Smooth muscle cell of the coronary artery (primary cell): ENCODE measurements around the gene ZDHHC5. TPM values are rescaled to one million over a fixed set of nuclear protein-coding genes. Genes with fewer than 3 reads are reported as not detected.

Experiments
- total RNA-seq: library from RNA; depleted of rRNA; stranded (reverse); fragments of >200 nt; gene quantifications from 2 replicates; pipeline ENCODE4 v1.2.3, GENCODE V29; 2014; ENCODE audit warnings: low replicate concordance

Gene ZDHHC5, protein sequence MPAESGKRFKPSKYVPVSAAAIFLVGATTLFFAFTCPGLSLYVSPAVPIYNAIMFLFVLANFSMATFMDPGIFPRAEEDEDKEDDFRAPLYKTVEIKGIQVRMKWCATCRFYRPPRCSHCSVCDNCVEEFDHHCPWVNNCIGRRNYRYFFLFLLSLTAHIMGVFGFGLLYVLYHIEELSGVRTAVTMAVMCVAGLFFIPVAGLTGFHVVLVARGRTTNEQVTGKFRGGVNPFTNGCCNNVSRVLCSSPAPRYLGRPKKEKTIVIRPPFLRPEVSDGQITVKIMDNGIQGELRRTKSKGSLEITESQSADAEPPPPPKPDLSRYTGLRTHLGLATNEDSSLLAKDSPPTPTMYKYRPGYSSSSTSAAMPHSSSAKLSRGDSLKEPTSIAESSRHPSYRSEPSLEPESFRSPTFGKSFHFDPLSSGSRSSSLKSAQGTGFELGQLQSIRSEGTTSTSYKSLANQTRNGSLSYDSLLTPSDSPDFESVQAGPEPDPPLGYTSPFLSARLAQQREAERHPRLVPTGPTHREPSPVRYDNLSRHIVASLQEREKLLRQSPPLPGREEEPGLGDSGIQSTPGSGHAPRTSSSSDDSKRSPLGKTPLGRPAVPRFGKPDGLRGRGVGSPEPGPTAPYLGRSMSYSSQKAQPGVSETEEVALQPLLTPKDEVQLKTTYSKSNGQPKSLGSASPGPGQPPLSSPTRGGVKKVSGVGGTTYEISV
- 23.9 and 24.3 TPM in 2 replicates for total RNA-seq

DNA sequence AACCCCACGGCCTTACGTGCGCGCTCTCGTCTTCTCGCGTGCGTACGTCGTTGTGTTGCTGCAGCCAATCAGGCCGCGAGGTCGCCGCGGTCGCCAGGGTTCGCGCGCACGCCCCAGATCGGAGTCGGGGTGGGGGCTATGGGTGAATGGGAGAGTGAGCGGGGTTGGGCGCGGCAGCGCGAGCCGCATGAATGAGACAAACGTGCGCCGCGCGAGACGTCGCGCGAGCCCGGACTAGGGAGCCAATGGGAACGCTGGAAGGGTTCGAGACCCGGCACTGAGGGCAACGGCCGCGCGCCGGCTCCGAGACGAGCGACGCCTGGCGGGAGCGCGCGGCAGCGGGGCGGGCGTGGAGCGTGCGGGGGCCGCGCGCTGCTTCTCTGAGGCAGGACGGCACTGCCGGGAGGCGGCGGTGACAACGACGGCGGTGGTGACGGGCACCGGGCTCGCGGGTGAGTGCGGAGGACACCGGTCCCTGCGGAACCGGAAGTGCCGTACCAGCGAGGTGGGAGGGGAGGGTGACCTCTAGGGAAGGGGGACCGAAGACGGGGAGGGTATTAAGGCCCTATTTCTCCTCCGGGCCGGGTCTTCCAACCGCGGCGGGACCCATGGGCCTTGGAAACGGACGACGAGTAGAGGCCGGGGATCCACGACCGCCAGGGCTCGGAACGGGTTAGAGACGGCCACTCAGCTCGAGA is at the start of gene ZDHHC5:
ZDHHC5 (plus strand) TSS at position 379 of the 698 bp plus-strand sequence. CDS start 4,977 bp downstream, outside the sequence.

DNA sequence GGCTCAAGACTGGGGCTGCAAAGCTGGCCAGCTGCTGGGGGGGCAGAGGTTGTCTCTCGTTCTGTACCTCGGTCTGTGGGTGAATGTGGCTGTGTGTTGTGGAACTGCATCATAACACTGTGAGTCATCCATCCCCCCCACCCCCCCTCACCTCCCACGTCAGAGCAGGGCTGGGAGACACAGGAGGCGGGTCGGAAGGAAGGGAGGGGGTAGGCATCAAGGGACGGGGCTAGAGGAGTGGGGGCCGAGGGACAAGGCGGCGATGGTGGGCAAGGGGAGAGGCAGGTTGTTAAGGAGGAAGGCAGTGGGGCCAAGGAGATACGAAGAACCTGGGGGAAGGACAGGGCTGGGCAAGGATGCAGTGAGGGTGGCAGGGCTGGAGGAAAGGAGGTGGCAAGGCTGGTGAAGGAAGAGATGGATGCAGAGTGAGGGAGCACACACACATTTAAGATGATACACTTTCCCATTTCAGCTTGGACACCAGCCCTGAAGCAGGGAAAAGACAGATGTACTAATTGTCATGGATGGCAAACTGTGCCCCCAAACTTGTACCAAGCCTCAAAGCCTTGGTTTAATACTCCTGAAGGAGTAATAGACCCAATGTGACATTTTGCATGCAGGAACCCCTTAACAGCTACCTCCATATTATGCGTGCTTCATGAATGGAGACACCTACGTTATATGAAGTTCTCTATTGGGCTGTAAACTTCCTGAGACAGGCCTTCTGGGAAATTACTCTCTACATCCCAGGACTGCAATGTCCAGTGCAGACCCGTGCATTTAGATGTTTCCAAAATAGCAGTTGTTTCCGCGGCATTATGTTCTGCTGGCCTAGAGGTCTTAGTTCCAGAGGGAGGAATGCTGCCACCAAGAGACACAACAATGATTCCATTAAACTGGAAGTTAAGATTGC is 17.8 kb upstream of the ZDHHC5 start, which contains the start of gene YPEL4:
YPEL4 (minus strand) TSS at position 87 of the 913 bp plus-strand sequence. CDS start 2,805 bp downstream, outside the sequence.

DNA sequence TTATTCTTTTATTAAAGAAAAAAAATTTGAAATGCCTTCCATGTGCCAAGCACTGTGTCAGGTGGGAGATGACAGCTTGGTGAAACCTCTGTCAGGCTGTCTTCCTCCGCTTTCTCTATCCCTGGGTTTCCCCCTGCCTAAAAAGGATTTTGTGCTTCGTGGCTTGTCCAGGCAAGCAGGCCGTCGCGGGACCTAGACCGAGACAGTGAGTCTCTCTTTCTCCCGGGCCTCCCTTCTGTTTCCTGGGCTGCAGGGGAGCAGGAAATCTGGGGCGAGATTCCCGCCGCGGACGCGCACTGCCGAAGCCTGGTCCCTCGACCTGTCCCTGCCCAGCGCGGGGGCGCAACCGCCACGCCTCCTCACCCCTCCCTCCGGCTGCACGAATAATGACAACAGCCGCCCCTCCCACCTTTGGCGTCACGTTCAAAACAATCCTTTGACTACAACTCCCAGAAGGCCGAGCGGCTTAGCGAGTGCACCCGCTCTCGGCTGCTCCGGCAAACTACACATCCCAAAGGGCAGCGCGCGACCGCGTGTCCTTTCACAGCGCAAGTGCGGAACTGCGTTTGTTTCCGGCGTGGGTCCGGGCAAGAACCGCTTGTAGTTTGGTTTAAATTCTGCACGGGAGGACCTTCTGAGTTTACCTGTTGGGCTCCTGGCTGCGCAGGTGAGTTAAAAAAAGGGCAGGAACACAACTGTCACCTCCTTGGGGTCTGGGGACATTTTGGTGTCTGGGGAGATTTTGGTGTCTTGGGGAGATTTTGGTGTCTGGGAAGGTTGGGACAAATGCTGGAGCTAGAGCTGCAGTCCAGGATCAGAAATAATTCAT is 10.5 kb upstream of the ZDHHC5 start, which contains the start of gene CLP1:
CLP1 (plus strand) TSS at position 569 of the 829 bp plus-strand sequence. CDS start 1,715 bp downstream, outside the sequence.

DNA sequence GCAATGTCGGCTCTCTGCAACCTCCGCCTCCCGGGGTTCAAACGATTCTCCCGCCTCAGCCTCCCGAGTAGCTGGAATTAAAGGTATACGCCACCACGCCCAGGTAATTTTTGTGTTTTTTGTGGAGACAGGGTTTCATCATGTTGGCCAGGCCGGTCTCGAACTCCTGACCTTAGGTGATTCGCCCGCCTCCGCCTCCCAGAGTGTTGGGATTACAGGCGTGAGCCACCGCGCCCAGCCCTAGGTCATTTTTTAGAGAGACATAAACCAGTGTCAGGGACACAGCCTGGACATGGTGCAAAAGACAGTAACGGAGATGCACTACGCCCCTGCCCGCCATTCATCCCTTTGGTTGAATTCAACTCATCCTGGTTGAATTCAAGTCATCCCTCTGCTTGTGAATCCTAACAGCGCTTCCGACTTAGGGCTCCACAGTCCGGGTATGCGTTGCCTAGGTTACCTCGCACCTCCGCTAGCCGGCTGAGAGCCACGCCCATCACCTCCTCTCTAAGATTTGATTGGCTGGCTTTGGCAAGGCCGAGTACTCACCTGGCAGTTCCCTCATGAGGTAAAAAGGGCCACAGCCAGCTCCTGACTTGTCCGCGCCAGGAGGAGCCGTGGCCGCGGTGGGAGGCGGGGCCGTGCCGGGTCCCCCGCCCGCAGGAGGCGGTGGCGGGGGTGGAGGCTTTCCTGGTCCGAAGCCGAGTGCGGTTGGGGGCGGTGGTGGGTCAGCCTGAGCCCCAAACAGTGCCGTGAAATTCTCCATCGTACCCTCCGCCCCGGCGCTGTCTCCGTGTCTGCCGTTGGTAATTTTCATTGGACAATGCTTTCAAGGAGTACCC is 43.7 kb downstream of the ZDHHC5 start, which contains the start of gene MED19:
MED19 (minus strand) TSS at position 802 of the 842 bp plus-strand sequence; CDS start at position 766, 36 bp downstream.

DNA sequence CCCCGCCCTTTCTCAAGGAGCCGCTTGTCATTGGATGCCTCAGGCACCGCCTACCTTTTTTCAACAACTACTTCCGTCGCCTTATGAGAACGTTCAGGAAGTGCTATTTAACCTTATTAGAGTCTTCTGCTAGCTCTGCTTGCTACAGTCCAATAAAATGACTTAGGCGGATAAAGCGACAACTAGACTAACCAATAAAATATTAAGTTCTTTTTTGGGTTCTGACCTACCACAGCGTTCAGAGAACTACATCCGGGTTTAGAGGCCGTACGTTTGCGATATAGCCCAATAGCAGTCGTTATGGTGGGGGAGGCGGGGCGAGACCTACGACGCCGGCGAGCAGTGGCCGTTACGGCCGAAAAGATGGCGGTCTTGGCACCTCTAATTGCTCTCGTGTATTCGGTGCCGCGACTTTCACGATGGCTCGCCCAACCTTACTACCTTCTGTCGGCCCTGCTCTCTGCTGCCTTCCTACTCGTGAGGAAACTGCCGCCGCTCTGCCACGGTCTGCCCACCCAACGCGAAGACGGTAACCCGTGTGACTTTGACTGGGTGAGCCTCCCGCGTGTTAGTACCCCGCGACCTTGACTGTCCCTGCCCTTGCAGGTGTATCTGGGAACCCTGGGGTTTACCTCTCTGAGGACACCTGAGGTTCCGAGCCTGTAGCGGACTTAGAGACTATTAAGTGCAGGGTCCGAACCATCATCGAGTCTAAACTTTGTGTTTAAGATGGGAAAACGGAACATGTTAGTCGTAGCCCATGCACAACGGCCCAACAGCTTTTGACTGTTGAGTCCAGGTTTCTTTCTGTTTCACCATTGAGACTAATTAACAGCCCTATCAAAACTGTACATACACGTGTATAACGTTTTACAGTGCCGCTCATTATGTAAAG is 44.6 kb downstream of the ZDHHC5 start, which contains the start of gene TMX2:
TMX2 (plus strand) TSS at position 338 of the 895 bp plus-strand sequence; CDS start at position 364, 26 bp downstream.

DNA sequence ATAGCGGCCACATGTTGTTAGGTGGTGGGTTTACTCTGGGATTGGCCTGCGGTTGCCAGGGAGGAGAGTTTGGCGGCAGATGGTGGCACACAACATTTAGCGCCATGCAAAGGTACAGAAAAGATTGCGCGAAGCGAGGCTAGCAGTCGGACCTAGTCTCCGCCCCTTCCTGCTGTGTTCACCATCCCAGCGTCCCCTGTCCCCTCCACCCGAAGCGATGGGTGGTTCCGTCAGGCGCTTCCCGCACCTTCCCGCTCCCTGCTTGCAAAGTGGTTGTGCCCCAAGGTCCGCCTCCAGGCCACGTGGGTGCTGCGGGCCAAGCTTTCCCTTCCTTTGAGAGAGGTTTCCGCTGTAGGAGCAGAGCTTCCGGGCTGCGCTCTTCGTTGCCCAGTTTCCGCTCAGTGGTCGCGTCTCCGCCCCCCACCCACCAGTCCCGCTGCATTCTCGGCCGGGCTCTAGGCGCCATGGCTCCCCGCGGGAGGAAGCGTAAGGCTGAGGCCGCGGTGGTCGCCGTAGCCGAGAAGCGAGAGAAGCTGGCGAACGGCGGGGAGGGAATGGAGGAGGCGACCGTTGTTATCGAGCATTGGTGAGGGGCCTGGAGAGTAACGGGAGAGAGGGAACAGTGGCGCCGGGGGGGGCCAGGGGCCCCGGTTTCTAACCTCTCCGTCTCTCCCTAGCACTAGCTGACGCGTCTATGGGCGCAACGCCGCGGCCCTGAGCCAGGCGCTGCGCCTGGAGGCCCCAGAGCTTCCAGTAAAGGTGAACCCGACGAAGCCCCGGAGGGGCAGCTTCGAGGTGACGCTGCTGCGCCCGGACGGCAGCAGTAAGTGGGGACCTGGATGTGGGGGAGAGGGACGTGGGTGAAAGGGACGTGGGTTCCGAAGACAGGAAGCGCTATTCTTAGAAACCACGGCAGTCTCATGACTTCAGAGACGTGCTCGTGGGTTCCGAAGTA is 73.5 kb downstream of the ZDHHC5 start, which contains the start of gene SELENOH:
SELENOH (plus strand) TSS at position 360 of the 955 bp plus-strand sequence; CDS start at position 465, 105 bp downstream.

Other genes with a start within 250 kb of the ZDHHC5 start
- gene SLC43A3, start 241.0 kb upstream of the ZDHHC5 start, total RNA-seq: 2.9 and 53.8 TPM in 2 replicates
- 0.12 TPM in 1 of 2 replicates, not detected in the other for gene RTN4RL2, start 207.6 kb upstream of the ZDHHC5 start, total RNA-seq
- gene SLC43A1, start 152.4 kb upstream of the ZDHHC5 start, total RNA-seq: 8.5 and 39.0 TPM in 2 replicates
- 50.1 and 70.0 TPM in 2 replicates for gene TIMM10, start 137.4 kb upstream of the ZDHHC5 start, total RNA-seq
- gene SMTNL1, start 130.5 kb upstream of the ZDHHC5 start, total RNA-seq: not detected in 2 replicates
- 37.1 and 111 TPM in 2 replicates for gene UBE2L6, start 100.4 kb upstream of the ZDHHC5 start, total RNA-seq
- gene SERPING1, start 70.4 kb upstream of the ZDHHC5 start, total RNA-seq: 1.4 and 8.2 TPM in 2 replicates
- 0.60 and 2.8 TPM in 2 replicates for gene YPEL4, start 18.2 kb upstream of the ZDHHC5 start, total RNA-seq
- 15.3 and 15.6 TPM in 2 replicates for gene CLP1, start 10.4 kb upstream of the ZDHHC5 start, total RNA-seq
- 7.1 and 13.8 TPM in 2 replicates for gene MED19, start 44.1 kb downstream of the ZDHHC5 start, total RNA-seq
- gene TMX2, start 44.5 kb downstream of the ZDHHC5 start, total RNA-seq: 50.0 and 59.8 TPM in 2 replicates
- gene SELENOH, start 73.4 kb downstream of the ZDHHC5 start, total RNA-seq: 34.6 and 86.4 TPM in 2 replicates
- not detected in 2 replicates for gene BTBD18, start 83.7 kb downstream of the ZDHHC5 start, total RNA-seq
- 93.8 and 107 TPM in 2 replicates for gene CTNND1, start 93.7 kb downstream of the ZDHHC5 start, total RNA-seq